Astrocyte of the cerebellum (primary cell): ENCODE measurements around the gene PKNOX2.

ENCODE experiments used
- DNase-seq: peaks from one replicate; pipeline ENCODE4 v3.0.0-alpha.2; 2011; ENCODE audit warnings: low read depth
- H3K4me3 ChIP-seq: 2 replicates; pipeline ENCODE4 v1.5.1; 2011; ENCODE audit warnings: mild to moderate bottlenecking, low read depth, low read length, moderate library complexity
- CTCF ChIP-seq: IDR thresholded peaks from 2 replicates; pipeline ENCODE4 v1.5.1; 2012; ENCODE audit warnings: low read length, low read depth, moderate library complexity, mild to moderate bottlenecking; ENCODE audit errors: missing control alignments
- in situ Hi-C: cut with HindIII; loops from 2 replicates; pipeline ENCODE4 v1.10.0; 2017; ENCODE audit warnings: low sequenced_read_pairs

PKNOX2 gene

GRCh38 chr11:125342281-125342930, 177.9 kb downstream of the PKNOX2 start:
- TF ChIP-seq CTCF: no peak
- in situ Hi-C loops: no loop called here
- H3K4me3 ChIP-seq: no peak overlapping the region
- no peak for DNase-seq

DNA sequence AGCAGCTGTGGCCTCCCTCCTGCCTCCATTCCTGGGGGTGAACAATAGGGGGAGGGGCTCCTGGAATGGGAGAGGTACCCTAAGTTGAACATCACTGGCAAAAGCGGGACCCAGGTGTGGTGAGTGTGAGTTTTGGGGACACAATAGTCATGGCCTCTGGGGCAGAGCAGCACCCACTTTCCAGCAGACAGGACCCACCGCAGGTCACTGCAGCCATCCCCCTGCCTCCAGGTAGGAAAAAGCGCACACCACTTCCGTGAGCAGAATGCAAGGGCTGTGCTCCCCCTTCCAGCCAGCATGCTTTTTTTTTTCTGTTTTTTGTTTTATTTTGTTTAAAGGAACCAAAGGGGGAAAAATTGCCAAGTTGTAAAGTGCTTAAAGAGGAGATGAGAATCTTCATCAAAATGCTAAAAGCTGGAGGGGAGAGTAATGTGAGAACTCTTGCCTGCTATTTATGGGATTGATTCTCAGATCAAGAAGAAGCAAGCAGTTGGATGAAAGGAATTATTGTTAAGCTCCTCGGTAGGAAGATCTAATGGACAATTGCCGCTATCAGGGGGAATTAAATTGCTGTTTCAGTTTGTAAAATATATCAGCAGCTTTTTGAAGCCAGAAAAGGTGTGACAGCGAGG, 178.7 kb downstream of the PKNOX2 start:
- no peak overlapping the region for H3K4me3 ChIP-seq
- in situ Hi-C loops: no loop called here
- no peak for DNase-seq
- TF ChIP-seq CTCF: no peak

DNA sequence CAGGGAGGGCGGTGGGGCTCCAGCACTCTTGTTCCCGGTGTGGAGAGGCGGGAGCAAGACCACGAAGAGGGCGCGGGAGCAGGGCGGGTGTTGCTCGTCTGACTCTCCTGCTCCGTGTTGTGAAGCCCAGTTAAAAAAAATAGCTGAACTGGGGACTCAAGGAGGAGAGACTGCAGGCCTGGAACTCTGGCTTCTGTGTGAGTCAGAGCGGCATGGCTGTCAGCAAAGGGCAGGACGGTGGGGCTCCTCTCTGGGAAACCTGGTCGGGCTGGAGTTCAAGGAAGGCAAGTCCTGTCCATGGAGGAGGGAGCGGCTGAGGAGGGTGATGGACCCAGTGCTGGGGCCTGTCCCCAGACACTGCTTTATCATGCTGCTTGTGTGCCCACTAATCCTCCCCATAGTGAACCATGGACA, 179.2 kb downstream of the PKNOX2 start:
- no peak overlapping the region for H3K4me3 ChIP-seq
- TF ChIP-seq CTCF: no peak
- in situ Hi-C loops: no loop called here
- DNase-seq: no peak

DNA sequence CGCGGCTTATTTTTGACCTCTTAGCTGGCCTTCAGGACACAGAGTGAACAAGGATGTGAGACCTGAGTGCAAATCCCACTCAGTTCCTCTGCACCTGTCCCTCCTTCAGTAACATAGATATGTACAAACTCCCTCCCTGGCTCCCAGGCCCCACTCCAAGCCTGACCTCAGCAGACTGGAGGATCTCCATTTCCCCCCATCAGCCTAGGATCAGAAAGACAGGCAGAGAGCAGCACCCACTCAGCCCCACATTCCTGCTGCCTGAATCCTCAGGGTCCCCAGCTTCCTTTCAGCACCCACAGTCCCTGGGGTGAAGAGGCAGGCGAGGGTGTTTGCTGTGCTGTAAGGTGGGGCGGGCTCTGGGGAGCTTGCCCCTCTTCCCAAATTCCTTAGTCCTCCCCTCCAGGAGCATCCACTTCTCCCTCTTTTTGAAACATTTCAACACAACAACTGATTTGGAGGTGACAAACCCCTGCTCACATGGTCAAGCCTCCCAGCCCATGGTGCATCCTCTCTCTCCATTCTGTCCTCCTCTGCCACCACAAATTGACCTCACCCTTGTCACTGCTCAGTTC, 180.4 kb downstream of the PKNOX2 start:
- in situ Hi-C loops: no loop called here
- H3K4me3 ChIP-seq: no peak overlapping the region

DNA sequence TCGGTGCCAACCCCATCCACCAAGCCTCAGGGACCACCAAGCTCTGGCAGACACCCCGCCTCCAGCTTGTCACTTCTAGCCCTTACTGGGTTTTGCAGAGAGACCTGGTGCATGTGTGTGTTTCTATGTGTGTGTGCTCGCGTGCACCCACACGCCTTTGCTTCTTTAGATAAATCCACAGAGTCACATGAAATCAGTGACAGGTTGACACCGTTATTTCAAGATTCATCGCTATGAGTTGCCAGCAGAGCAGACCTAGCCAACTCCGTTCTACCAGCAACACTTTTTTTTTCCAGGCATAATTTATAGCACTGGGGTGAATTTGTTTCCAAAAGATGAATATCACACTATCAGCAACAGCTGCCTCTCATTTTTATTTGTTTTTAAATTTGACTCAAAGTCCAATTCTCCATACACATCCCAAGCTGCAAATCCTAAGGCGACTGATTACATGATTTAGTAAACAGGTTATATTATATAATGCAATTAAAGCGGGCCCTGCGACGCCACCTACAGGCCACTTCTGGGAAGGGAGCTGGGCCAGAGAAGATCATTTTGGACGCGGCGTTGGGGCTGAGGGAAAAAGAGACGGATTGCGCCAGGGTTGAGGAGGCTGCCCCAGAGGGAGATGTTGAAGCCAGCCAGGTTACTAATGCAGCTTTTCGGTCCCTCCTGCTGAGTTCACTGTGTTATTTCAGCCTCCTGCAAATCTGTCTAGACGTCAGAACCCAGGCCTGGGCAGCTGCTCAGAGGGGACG, 181.0 kb downstream of the PKNOX2 start:
- in situ Hi-C loops: no loop called here
- peak; percentile 89 for DNase-seq
- no peak overlapping the region for H3K4me3 ChIP-seq
- peak; percentile 94 for TF ChIP-seq CTCF

More for the DNA sequence above, 180.4 kb downstream of the PKNOX2 start:
- no peak for TF ChIP-seq CTCF
- no peak for DNase-seq

DNA sequence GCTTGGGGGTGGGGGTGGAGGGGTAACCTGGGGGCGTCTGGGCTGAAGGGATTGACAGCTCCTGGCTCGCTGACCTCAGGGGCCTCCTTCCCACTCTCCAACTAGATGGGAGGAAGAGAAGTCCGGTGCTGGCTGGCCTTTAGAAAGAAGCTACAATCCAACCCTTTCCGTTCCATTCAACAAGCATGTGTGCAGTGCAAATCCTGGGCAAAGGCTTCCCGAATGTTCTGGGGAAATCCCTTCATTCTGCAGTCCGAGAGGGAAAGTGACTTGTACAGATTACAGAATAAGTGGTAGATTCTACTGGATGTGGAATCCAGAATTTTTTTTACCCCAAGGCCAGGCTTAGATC, 181.6 kb downstream of the PKNOX2 start:
- in situ Hi-C loops: no loop called here
- no peak overlapping the region for H3K4me3 ChIP-seq
- TF ChIP-seq CTCF: no peak
- DNase-seq: no peak
